Muscle layer of duodenum (tissue), 2 donors: ENCODE data around the gene ST8SIA1.

Experiments used
- H3K27ac ChIP-seq: one replicate; pipeline ENCODE4 v1.7.0; 2013; ENCODE audit warnings: mild to moderate bottlenecking, low read length
- H3K27me3 ChIP-seq: one replicate; pipeline ENCODE4 v1.7.0; 2013; ENCODE audit warnings: low read depth, mild to moderate bottlenecking, control low read depth, low read length
- H3K36me3 ChIP-seq, 2 donors: one replicate each; pipeline ENCODE4 v1.7.0; 2013; ENCODE audit warnings: low read length in 2 of 2, control low read depth in 1 of 2, mild to moderate bottlenecking in 1 of 2; ENCODE audit not compliant: insufficient read depth in 2 of 2, control insufficient read depth in 1 of 2
- H3K4me1 ChIP-seq, 2 donors: one replicate each; pipeline ENCODE4 v1.7.0; 2013; ENCODE audit warnings: low read length in 2 of 2, mild to moderate bottlenecking in 2 of 2, control low read depth in 1 of 2, moderate library complexity in 1 of 2; ENCODE audit not compliant: insufficient read depth in 2 of 2, control insufficient read depth in 1 of 2
- H3K4me3 ChIP-seq, 2 donors: one replicate each; pipeline ENCODE4 v1.7.0; 2013; ENCODE audit warnings: low read length in 2 of 2, low read depth in 1 of 2, mild to moderate bottlenecking in 1 of 2
- H3K9me3 ChIP-seq, 2 donors: one replicate each; pipeline ENCODE4 v1.7.0; 2013; ENCODE audit warnings: low read length in 2 of 2, control low read depth in 1 of 2, mild to moderate bottlenecking in 1 of 2; ENCODE audit not compliant: control insufficient read depth in 1 of 2
- donor health status: healthy.

The ST8SIA1 gene

DNA sequence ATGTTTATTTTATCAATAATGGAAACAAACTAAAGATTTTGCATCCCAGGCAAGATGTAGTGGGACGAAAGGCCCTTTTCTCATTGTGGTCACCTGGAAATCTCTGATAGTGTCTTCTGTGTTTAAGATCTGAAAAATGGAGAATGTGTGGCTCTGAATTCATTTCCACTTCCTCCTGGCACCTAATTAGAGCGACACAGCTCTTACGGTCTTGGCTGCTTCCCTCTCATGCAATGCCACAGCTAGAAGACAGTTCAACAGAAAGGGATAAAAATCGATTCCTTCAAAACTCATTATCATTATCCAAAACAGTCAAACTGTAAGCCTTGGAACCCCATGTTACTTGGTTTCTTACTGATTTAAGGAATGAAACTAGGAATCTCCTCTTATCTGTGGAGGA, 9.3 kb downstream of the ST8SIA1 start:
- Histone ChIP-seq H3K4me1 (peaks cover 0 to 11% of the 10 kb centered on the region in 2 donors), H3K9me3 (no peaks in the 10 kb centered on the region), H3K27me3 (no peaks in the 10 kb centered on the region), H3K4me3 (no peak overlapping the region), H3K36me3 (no peaks in the 10 kb centered on the region), H3K27ac (no peak overlapping the region)

DNA sequence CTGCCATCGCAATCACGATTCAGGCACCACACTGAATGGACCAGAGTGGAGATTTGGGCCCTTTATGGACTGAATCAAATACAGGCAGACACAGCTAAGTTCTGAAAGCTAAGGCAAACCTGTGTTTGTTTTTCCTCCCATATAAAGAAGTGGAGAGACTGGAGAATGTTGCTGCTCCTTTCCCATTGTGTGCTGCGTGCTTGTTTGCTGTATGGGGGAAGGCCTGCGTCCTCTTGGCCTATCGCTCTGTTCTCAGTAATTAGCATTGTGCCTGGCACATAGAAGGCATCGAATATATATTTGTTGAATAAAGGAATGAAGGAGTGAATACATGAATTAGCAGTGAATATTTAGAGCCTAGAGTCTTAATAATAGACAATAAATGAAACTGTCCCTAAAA, 12.4 kb downstream of the ST8SIA1 start:
- Histone ChIP-seq H3K27me3 (no peaks in the 10 kb centered on the region), H3K9me3 (no peaks in the 10 kb centered on the region), H3K4me3 (no peak overlapping the region), H3K4me1 (peaks cover 0 to 7% of the 10 kb centered on the region in 2 donors), H3K27ac (no peak overlapping the region), H3K36me3 (no peaks in the 10 kb centered on the region)

DNA sequence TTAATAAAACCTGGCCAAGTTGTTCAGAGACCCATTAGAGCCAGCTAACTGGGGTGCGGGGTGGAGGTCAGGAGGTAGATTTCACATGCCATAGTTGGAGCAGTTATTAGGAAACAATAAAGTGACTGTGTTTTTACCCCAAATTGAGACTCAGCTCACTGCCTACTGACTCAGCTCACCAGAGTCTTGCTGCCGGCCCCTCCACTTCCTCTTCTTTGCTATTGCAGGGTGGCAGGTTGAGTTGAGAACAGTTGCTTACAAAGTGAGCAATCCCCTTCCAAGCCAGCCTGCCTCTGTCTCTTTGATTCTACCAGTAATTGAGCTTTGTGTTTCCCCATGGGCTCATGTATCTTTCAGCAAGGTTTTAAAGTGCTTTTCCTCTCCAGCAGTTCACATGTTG, 12.9 kb downstream of the ST8SIA1 start:
- Histone ChIP-seq H3K4me1 (peaks cover 0 to 7% of the 10 kb centered on the region in 2 donors), H3K9me3 (no peaks in the 10 kb centered on the region), H3K4me3 (no peak overlapping the region), H3K27me3 (no peaks in the 10 kb centered on the region), H3K27ac (no peak overlapping the region), H3K36me3 (no peaks in the 10 kb centered on the region)

DNA sequence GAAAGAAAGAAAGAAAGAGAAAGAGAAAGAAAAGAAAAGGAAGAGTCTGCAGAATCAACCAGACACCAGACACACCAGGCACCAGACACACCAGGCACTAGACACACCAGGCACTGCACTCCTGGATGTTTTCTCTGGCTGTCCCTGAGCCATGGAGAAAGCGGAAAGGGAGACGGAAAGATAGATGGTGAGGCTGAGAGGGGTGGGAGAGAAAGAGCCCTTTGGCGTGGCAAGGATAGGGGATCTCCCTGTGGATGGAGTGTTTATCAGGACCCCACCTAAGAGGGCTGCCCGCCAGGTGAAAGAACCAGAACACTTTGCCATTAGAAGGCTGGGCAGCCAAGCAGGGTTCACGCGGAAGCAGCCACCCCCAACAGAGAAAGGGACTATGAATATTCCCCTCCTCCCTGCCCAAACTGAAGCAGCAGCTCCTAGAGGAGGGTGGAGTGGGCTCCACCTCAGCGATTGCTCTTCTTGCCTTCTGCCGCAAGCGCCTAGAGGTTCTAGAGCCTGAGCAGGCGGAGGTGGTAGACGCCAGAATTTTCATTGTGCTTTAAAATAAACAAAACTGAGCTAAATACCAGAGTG, 13.4 kb downstream of the ST8SIA1 start:
- Histone ChIP-seq H3K36me3 (no peaks in the 10 kb centered on the region), H3K27ac (no peak overlapping the region), H3K27me3 (no peaks in the 10 kb centered on the region), H3K4me1 (peaks cover 0 to 7% of the 10 kb centered on the region in 2 donors), H3K4me3 (no peak overlapping the region), H3K9me3 (no peaks in the 10 kb centered on the region)

DNA sequence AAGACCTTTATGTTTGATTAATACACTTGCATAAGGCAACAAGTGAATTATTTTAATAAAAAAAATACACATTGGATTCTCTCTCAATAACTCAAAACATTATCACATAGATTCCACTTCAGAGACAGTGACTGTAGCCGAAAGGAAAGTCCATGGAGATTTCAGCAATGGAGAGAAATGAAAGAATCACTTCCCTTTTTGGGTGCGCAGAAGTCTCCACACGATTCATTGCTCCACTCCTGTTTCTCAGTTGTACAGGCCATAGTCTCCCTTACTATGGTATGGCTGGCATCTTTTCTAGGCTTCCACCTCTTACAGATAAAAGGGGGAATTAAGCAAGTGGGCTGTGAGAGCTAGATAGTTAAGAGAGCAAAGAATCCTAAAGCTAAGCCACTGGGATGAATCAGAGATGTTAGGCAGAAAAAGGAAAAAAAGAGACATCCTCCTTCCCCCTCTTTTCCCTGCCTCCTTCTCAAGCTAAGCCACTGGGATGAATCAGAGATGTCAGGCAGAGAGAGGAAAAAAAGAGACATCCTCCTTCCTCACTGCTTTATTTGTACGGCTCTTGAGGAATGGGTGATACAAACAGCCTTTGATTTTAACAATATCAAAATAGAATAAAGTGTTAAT, 16.3 kb downstream of the ST8SIA1 start:
- no peaks in the 10 kb centered on the region for H3K36me3 ChIP-seq
- peak overlapping the region; percentile 14 for H3K27ac ChIP-seq
- no peaks in the 10 kb centered on the region for H3K9me3 ChIP-seq
- H3K4me1 ChIP-seq, result peaks cover 0 to 7% of the 10 kb centered on the region in 2 donors
- no peaks in the 10 kb centered on the region for H3K27me3 ChIP-seq
- no peak overlapping the region for H3K4me3 ChIP-seq

DNA sequence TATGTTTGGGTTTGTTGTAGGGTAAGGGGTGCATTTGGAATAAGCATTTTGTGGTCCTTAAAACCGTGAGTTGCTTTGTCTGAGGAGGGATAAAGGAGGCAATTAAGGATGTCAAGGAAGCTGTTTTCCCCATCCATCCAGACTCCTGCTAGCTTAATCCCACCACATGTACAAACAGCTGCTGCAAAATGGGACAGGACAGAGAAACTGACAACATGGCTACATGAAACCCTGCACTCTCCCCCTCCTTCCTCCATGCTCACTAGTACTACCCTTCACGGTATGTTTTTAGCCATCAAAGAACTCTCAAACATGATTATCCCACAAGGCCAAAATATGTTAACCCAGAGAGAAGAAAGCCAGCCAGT, 20.6 kb downstream of the ST8SIA1 start:
- Histone ChIP-seq H3K36me3 (no peaks in the 10 kb centered on the region), H3K4me1 (peaks cover 0 to 8% of the 10 kb centered on the region in 2 donors), H3K27me3 (no peaks in the 10 kb centered on the region), H3K4me3 (no peak overlapping the region), H3K27ac (no peak overlapping the region), H3K9me3 (no peaks in the 10 kb centered on the region)

DNA sequence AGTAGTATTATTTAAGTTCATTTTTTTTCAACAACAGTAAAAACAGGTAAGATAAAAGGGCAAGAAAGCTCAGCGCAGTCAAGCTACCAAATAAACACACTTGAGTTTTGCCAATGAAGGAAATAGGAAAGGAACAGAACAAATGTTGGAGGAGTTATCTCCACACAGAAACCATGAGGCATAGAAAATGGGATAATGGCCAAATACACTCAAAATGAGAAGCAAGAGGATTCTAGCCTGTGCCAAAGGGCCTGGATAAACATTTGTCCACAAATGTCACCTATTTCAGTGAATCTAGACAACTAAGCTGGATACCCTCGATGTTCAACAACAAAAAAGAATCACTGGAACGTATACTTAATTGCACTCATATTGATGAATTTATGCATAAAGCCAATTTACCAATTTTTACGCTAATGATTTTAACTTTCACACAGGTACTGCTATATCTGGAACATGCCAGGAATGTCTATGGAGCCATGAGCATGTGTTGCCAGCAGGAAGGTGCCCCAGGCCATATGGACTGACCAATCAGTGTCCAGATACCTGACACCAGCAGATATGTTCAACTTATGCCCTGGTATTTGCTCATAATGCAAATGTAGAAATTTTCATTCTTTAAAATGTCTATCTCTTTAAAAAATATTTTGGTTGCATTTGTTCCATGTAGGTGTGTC, 21.1 kb downstream of the ST8SIA1 start:
- H3K4me3 ChIP-seq, result no peak overlapping the region
- no peaks in the 10 kb centered on the region for H3K36me3 ChIP-seq
- H3K4me1 ChIP-seq, result peaks cover 0 to 8% of the 10 kb centered on the region in 2 donors
- H3K27me3 ChIP-seq, result no peaks in the 10 kb centered on the region
- H3K27ac ChIP-seq, result no peak overlapping the region
- H3K9me3 ChIP-seq, result no peaks in the 10 kb centered on the region

DNA sequence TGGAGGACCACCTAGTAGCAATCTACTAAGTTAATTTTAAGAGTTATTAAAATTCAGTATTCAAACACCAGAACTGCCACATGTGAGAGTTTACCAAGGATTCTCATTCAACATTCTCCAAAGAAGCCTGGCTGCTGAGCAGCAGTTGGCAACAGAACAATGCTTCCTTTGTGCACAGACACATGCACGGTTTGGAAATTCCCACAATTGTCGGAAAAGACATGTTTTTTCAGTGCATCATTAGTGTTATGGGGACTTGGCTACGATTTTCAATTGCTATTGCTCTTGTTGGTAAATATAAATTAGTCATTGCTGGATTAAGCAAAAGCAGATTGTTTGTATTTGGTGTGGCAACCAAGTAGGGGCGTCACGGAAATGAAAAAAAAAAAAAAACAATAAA, 22.2 kb downstream of the ST8SIA1 start:
- Histone ChIP-seq H3K4me1 (peaks cover 0 to 8% of the 10 kb centered on the region in 2 donors), H3K27me3 (no peaks in the 10 kb centered on the region), H3K9me3 (no peaks in the 10 kb centered on the region), H3K4me3 (no peak overlapping the region), H3K36me3 (no peaks in the 10 kb centered on the region), H3K27ac (no peak overlapping the region)

DNA sequence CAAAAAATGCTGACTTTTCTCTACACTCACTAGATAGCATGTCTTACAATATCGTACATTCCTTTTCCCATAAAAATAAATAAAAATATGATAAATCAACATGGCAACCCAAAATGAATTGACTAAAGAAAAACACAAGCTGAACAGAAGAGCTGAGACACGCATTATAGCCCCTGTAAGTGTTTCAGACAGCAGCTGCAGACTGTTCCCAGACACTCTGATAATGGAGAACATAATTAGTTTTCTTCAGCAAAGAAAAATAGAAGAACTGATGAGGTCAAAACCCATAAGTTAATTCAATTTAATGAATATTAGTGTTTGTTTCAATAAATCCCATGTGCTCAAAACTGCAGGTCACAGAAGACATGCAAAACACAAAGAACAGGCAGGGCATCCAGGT, 23.8 kb downstream of the ST8SIA1 start:
- no peak overlapping the region for H3K27ac ChIP-seq
- H3K27me3 ChIP-seq, result no peaks in the 10 kb centered on the region
- no peaks in the 10 kb centered on the region for H3K36me3 ChIP-seq
- no peak overlapping the region for H3K4me3 ChIP-seq
- H3K4me1 ChIP-seq, result peaks cover 0 to 8% of the 10 kb centered on the region in 2 donors
- no peaks in the 10 kb centered on the region for H3K9me3 ChIP-seq

DNA sequence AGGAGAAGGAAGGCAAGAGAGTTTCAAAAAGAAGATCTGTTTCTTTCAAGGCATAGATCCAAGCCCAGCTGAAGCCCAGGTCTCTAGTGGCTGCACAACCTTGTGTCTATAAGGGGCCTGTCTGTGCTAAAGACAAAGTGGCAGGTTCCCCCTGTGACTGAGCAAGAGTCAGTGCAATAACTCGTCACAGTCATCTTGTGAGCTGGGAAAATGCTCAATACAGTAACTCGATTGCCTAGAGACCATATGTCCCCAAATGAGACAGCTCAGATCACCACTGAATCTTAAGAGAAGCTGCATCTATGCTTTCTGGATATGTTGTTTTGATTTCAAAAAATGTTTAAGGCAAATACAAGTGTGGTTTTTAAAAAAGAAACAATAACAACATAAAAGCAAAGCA, 24.2 kb downstream of the ST8SIA1 start:
- H3K27me3 ChIP-seq, result no peaks in the 10 kb centered on the region
- H3K36me3 ChIP-seq, result no peaks in the 10 kb centered on the region
- no peaks in the 10 kb centered on the region for H3K9me3 ChIP-seq
- peaks cover 0 to 8% of the 10 kb centered on the region in 2 donors for H3K4me1 ChIP-seq
- no peak overlapping the region for H3K4me3 ChIP-seq
- no peak overlapping the region for H3K27ac ChIP-seq

DNA sequence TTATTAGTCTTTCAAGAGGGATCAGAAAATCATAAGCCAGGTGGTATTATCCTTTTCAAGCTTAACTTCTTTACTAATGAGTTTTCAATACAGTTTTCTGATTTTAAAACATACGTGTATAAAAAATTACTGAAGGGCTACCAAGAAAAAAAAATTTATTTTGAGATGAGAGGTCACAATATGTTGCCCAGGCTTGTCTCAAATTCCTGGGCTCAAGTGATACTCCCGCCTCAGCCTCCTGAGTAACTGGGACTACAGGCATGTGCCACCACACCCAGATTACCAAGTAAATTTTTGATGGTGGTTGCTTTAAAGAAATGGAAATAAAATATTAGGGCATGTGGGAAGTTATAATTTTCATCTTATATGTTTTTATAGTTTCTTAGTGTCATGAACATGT, 26.7 kb downstream of the ST8SIA1 start:
- Histone ChIP-seq H3K27me3 (no peaks in the 10 kb centered on the region), H3K4me1 (peaks cover 0 to 13% of the 10 kb centered on the region in 2 donors), H3K36me3 (no peaks in the 10 kb centered on the region), H3K4me3 (no peak overlapping the region), H3K27ac (no peak overlapping the region), H3K9me3 (no peaks in the 10 kb centered on the region)
